Vagina (tissue), 2 donors: Measurements from ENCODE around the gene LST1. TPM values are rescaled to one million over a fixed set of nuclear protein-coding genes. Genes with fewer than 3 reads are reported as not detected.
A peak's percentile ranks its signal among the peaks of the same experiment; 100 is the strongest.

ENCODE experiments used
- DNase-seq, 2 donors: peaks; one replicate each; pipeline ENCODE4 v3.0.0-alpha.2; 2017; ENCODE audit errors: extremely low spot score in 2 of 2
- H3K27ac ChIP-seq: fragments of 200-600 bp; sonication (generic); one replicate; pipeline ENCODE4 v1.5.1; 2019
- H3K27me3 ChIP-seq: fragments of 200-600 bp; sonication (generic); one replicate; pipeline ENCODE4 v1.5.1; 2019
- H3K36me3 ChIP-seq, 2 donors: fragments of 200-600 bp; sonication (generic); one replicate each; pipeline ENCODE4 v1.5.1; 2017 to 2019
- H3K4me1 ChIP-seq: fragments of 200-600 bp; sonication (generic); one replicate; pipeline ENCODE4 v1.5.1; 2019
- H3K4me3 ChIP-seq, 2 donors: fragments of 200-600 bp; sonication (generic); 1 replicate in 1 of 2; 2 replicates in 1 of 2; pipeline ENCODE4 v1.5.1; 2016 to 2019
- H3K9me3 ChIP-seq: fragments of 200-600 bp; sonication (generic); one replicate; pipeline ENCODE4 v1.5.1; 2019
- CTCF ChIP-seq, 3 experiments: fragments of 450-650 bp in 2 of 3; fragments of 200-600 bp in 1 of 3; sonication (generic) in 1 of 3; IDR thresholded peaks; one replicate each; pipeline ENCODE4 v1.5.1; 2017 to 2019; ENCODE audit warnings: antibody characterized with exemption in 3 of 3, mild to moderate bottlenecking in 2 of 3, moderate library complexity in 2 of 3
- POLR2A ChIP-seq, 2 donors: fragments of 450-650 bp; IDR thresholded peaks; one replicate each; pipeline ENCODE4 v1.6.1; 2017; ENCODE audit warnings: antibody characterized with exemption in 2 of 2, mild to moderate bottlenecking in 2 of 2, moderate library complexity in 2 of 2
- POLR2AphosphoS5 ChIP-seq, 2 donors: sonication (generic); formaldehyde crosslinking; IDR thresholded peaks; one replicate each; pipeline ENCODE4 v1.9.0; 2017; ENCODE audit warnings: antibody characterized with exemption in 2 of 2, mild to moderate bottlenecking in 2 of 2, low read depth in 1 of 2; ENCODE audit not compliant: insufficient read depth in 1 of 2
- intact Hi-C: fragments of 100-400 bp; cut with DNase I; formaldehyde crosslinking; loops from one replicate; pipeline ENCODE4 v1.15.1; 2023
- microRNA-seq: library from miRNA; unstranded; fragments of <30 nt; microRNA quantifications from one replicate; pipeline ENCODE4, GENCODE V29; 2017; ENCODE audit warnings: borderline number of aligned reads, borderline replicate concordance
- small RNA-seq: library from RNA; depleted of rRNA; stranded (forward); fragments of <200 nt; gene quantifications from one replicate; pipeline ENCODE3, GENCODE V24; 2016
- total RNA-seq: library from RNA; depleted of rRNA; stranded (reverse); fragments of >200 nt; gene quantifications from one replicate; pipeline ENCODE4 v1.2.3, GENCODE V29; 2016

The LST1 gene
- total RNA-seq, 1 donor from 2014 or later, result not detected

GRCh38 chr6:31636698-31637596, 50.9 kb downstream of the LST1 start:
- TF ChIP-seq POLR2AphosphoS5 (IDR thresholded peaks at IDR 0.05; ENCODE audit: insufficient read depth in 1 of 2, low read depth in 1 of 2) (no peak), POLR2A (IDR thresholded peaks at IDR 0.05) (no peak), CTCF (IDR thresholded peaks at IDR 0.05) (no peak)
- Histone ChIP-seq H3K27me3 (no peaks in the 10 kb centered on the region), H3K27ac (no peak overlapping the region), H3K4me3 (no peak overlapping the region), H3K9me3 (no peaks in the 10 kb centered on the region), H3K4me1 (no peaks in the 10 kb centered on the region), H3K36me3 (peaks cover 0 to 96% of the 10 kb centered on the region in 2 donors)
- DNase-seq, result no peak
- intact Hi-C loops, result no loop called here

Small RNAs within 50 kb of the gene (microRNA-seq; reads per million reads assigned to microRNA genes)
- not detected for gene MIR6832

Small RNAs within 50 kb of the gene (small RNA-seq; reads per million reads assigned to genes)
- gene MIR6832 (not detected), gene SNORA38 (7.8 reads per million, percentile 91 among the genes with 10 or more reads in this experiment), gene SNORD117 (360 reads per million, percentile 98 among the genes with 10 or more reads in this experiment), gene SNORD84 (not detected), gene UQCRHP1 (not detected)

Other genes starting within 250 kb of the LST1 start
- gene HLA-B, start 229.1 kb upstream of the LST1 start, total RNA-seq, result 921 TPM
- 19.9 TPM for gene MICA, start 182.7 kb upstream of the LST1 start, total RNA-seq
- 3.2 TPM for gene MICB, start 88.1 kb upstream of the LST1 start, total RNA-seq
- gene MCCD1, start 57.3 kb upstream of the LST1 start, total RNA-seq, result not detected
- gene DDX39B, start 44.3 kb upstream of the LST1 start, total RNA-seq, result 299 TPM
- gene ATP6V1G2, start 39.7 kb upstream of the LST1 start, total RNA-seq, result 5.4 TPM
- 14.2 TPM for gene NFKBIL1, start 38.7 kb upstream of the LST1 start, total RNA-seq
- gene LTA, start 14.0 kb upstream of the LST1 start, total RNA-seq, result not detected
- gene TNF, start 10.7 kb upstream of the LST1 start, total RNA-seq, result not detected
- gene LTB, start 3.9 kb upstream of the LST1 start, total RNA-seq, result 5.4 TPM
- not detected for gene NCR3, start 6.7 kb downstream of the LST1 start, total RNA-seq
- 25.0 TPM for gene AIF1, start 29.0 kb downstream of the LST1 start, total RNA-seq
- 74.6 TPM for gene PRRC2A, start 34.4 kb downstream of the LST1 start, total RNA-seq
- gene BAG6, start 66.4 kb downstream of the LST1 start, total RNA-seq, result 139 TPM
- not detected for gene APOM, start 69.6 kb downstream of the LST1 start, total RNA-seq
- gene C6orf47, start 74.5 kb downstream of the LST1 start, total RNA-seq, result 15.2 TPM
- 16.9 TPM for gene GPANK1, start 78.7 kb downstream of the LST1 start, total RNA-seq
- gene CSNK2B, start 79.8 kb downstream of the LST1 start, total RNA-seq, result 219 TPM
- gene LY6G5B, start 83.7 kb downstream of the LST1 start, total RNA-seq, result 7.4 TPM
- gene LY6G5C, start 94.8 kb downstream of the LST1 start, total RNA-seq, result 1.7 TPM
- 53.0 TPM for gene ABHD16A, start 117.0 kb downstream of the LST1 start, total RNA-seq
- gene LY6G6F, start 120.6 kb downstream of the LST1 start, total RNA-seq, result not detected
- gene LY6G6D, start 129.1 kb downstream of the LST1 start, total RNA-seq, result not detected
- gene LY6G6C, start 135.5 kb downstream of the LST1 start, total RNA-seq, result not detected
- gene MPIG6B, start 137.1 kb downstream of the LST1 start, total RNA-seq, result not detected
- gene DDAH2, start 143.0 kb downstream of the LST1 start, total RNA-seq, result 108 TPM
- 250 TPM for gene CLIC1, start 150.3 kb downstream of the LST1 start, total RNA-seq
- 11.0 TPM for gene MSH5, start 153.7 kb downstream of the LST1 start, total RNA-seq
- not detected for gene SAPCD1, start 176.4 kb downstream of the LST1 start, total RNA-seq
- 0.74 TPM for gene VWA7, start 191.1 kb downstream of the LST1 start, total RNA-seq
- gene VARS1, start 209.5 kb downstream of the LST1 start, total RNA-seq, result 39.8 TPM
- gene LSM2, start 220.7 kb downstream of the LST1 start, total RNA-seq, result 51.6 TPM
- 0.98 TPM for gene HSPA1L, start 229.0 kb downstream of the LST1 start, total RNA-seq
- gene HSPA1A, start 229.3 kb downstream of the LST1 start, total RNA-seq, result 345 TPM
- gene HSPA1B, start 241.5 kb downstream of the LST1 start, total RNA-seq, result 466 TPM